Upper lobe of right lung (tissue), 1 donor: ENCODE data around the gene CMTM7. TPM values are rescaled to one million over a fixed set of nuclear protein-coding genes. Genes with fewer than 3 reads are reported as not detected.
A peak's percentile ranks its signal among the peaks of the same experiment; 100 is the strongest.

Experiments used
- ATAC-seq: fragments of 200-7000 bp; cut with Tn5 transposase; one replicate; pipeline ENCODE4 v1.9.1; 2020; ENCODE audit warnings: mild to moderate bottlenecking, moderate library complexity
- DNase-seq: peaks from one replicate; pipeline ENCODE4 v3.0.0-alpha.2; 2020
- H3K27ac ChIP-seq: fragments of 200-600 bp; one replicate; pipeline ENCODE4 v1.8.0; 2022
- H3K27me3 ChIP-seq: fragments of 200-600 bp; one replicate; pipeline ENCODE4 v1.8.0; 2022; ENCODE audit warnings: mild to moderate bottlenecking
- H3K36me3 ChIP-seq: fragments of 200-600 bp; one replicate; pipeline ENCODE4 v1.8.0; 2022
- H3K4me1 ChIP-seq: fragments of 200-600 bp; one replicate; pipeline ENCODE4 v1.8.0; 2022
- H3K4me3 ChIP-seq: fragments of 200-600 bp; one replicate; pipeline ENCODE4 v1.8.0; 2022; ENCODE audit warnings: mild to moderate bottlenecking
- H3K9me3 ChIP-seq: fragments of 200-600 bp; one replicate; pipeline ENCODE4 v1.8.0; 2022
- intact Hi-C: fragments of 100-400 bp; cut with DNase I; formaldehyde crosslinking; loops from one replicate; pipeline ENCODE4 v1.11.0; 2022
- total RNA-seq: library from RNA; stranded (reverse); fragmentation: NEBNext Ultra II Directional; extraction: Animal tissue kit (Norgen Biotek cat#: 25700); gene quantifications from one replicate; pipeline ENCODE4 v1.2.1, GENCODE V29; 2021
- TF ChIP-seq, protein P1 (sequence below): fragments of 200-600 bp; IDR thresholded peaks from one replicate; pipeline ENCODE4 v1.8.0; 2022; ENCODE audit warnings: antibody characterized with exemption
- donor health status: DM: no; HTN: yes; CAD: no; lungs with severe emphysema.

The CMTM7 gene
- total RNA-seq, 1 donor from 2014 or later = 53.2 TPM

DNA sequence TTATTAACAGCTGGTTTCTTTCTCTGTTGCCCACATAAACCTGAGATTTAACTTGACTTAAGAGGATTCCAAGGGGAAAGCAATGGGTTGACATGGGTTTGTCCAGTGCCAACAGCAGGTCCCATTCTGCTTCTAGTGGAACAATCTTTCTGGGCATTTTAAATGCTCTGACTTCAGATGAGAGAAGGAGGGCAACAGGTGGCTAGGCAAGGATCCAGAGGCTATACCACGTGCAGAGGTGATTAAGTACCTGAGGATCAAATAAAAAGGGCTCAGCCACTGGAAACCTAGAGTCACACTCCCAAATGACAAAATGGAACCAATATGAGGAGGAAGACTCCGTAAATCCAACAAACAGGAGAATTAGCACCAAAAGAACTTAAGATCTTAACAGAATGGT lies 82.5 kb downstream of the CMTM7 start:
- no peak overlapping the region for H3K27ac ChIP-seq
- intact Hi-C loops = no loop called here
- H3K4me1 ChIP-seq = peaks cover 14% of the 10 kb centered on the region
- peaks cover 16% of the 10 kb centered on the region for H3K36me3 ChIP-seq
- ATAC-seq (no peak), DNase-seq (no peak)
- no peaks in the 10 kb centered on the region for H3K9me3 ChIP-seq
- H3K27me3 ChIP-seq = no peaks in the 10 kb centered on the region
- TF ChIP-seq, protein P1, sequence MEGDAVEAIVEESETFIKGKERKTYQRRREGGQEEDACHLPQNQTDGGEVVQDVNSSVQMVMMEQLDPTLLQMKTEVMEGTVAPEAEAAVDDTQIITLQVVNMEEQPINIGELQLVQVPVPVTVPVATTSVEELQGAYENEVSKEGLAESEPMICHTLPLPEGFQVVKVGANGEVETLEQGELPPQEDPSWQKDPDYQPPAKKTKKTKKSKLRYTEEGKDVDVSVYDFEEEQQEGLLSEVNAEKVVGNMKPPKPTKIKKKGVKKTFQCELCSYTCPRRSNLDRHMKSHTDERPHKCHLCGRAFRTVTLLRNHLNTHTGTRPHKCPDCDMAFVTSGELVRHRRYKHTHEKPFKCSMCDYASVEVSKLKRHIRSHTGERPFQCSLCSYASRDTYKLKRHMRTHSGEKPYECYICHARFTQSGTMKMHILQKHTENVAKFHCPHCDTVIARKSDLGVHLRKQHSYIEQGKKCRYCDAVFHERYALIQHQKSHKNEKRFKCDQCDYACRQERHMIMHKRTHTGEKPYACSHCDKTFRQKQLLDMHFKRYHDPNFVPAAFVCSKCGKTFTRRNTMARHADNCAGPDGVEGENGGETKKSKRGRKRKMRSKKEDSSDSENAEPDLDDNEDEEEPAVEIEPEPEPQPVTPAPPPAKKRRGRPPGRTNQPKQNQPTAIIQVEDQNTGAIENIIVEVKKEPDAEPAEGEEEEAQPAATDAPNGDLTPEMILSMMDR = no peak
- no peak overlapping the region for H3K4me3 ChIP-seq

DNA sequence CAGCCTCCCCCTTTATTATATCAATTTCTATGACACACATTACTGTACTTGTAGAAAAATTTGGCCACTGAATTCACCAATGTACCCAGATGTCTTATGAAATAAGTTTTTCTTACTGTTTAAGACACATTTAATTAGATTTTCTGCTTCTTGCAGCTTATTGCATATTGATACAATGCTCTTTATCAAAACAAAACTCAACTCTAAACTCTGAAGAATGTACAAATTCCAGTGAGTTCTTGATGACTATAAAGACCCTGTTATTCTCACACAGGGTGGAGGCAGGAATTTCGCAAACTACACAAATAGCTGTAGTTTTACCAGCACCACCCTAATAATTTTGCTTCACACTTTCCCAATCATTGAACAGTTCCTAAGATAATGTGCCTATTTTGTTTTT lies 89.0 kb downstream of the CMTM7 start:
- ATAC-seq (no peak), DNase-seq (no peak)
- no peaks in the 10 kb centered on the region for H3K4me1 ChIP-seq
- intact Hi-C loops = no loop called here
- no peaks in the 10 kb centered on the region for H3K9me3 ChIP-seq
- no peak overlapping the region for H3K4me3 ChIP-seq
- TF ChIP-seq, protein P1 = no peak
- H3K27me3 ChIP-seq = no peaks in the 10 kb centered on the region
- H3K27ac ChIP-seq = no peak overlapping the region
- H3K36me3 ChIP-seq = peaks cover 30% of the 10 kb centered on the region

DNA sequence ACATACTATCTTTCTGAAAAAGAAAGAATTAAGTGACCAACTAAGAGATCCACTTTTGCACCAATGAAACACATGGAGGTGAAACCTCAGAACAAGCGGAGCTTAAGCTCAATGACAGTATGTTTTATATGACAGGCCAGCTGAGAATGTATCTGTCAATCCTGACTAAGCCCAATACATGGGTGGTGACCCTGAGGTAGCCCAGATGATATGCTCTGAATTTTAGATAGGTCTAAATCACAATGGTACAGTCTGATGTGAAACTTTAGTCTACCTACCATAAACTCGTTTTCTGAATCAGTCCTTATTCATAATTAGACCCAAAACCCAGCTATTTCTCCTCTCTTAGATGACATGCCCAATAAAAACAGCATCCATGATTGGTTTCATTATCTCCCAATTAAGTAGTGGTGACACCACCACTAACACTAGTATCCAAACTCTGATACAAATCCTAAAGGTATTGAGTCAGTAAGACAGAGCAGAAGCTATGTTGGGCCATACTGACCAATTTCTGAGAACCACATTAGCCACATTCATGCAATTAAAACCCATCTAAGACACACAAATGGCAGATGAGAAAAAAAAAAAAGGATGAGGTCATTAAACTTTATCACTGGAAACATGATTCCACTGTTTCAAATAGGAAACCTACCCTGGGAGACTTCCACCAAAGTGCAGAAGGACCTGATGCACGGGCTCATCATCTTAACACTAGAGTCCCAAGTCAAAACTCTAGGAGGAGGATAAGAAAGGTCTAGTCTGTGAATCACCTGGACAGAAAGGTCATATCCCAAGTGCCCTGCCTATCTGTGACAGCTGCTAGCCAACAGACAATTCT lies 90.4 kb downstream of the CMTM7 start:
- intact Hi-C loops = no loop called here
- H3K27ac ChIP-seq = no peak overlapping the region
- no peaks in the 10 kb centered on the region for H3K9me3 ChIP-seq
- H3K36me3 ChIP-seq = peaks cover 33% of the 10 kb centered on the region
- no peaks in the 10 kb centered on the region for H3K4me1 ChIP-seq
- no peaks in the 10 kb centered on the region for H3K27me3 ChIP-seq
- TF ChIP-seq, protein P1 = no peak
- DNase-seq = no peak
- H3K4me3 ChIP-seq = no peak overlapping the region
- ATAC-seq = no peak

DNA sequence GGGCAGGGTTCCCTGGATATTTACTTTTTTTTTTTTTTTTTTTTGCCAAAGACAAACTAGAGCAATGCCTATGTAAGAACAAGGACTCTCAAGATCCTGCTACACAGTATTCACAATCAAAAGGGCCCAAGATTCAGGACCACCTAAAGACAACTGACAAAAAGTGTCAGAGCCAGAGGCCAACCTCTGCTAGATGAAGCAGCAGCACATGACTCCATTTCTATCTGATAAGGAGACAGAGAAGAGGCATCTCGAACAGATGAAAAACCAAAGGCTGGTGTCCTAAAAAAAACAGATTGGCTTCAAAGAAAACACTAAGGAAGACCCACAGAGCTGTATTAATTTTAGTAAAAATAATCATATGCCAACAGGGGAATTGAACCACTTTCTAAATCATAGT lies 91.0 kb downstream of the CMTM7 start:
- DNase-seq (no peak), ATAC-seq (no peak)
- intact Hi-C loops = no loop called here
- no peak overlapping the region for H3K4me3 ChIP-seq
- peaks cover 40% of the 10 kb centered on the region for H3K36me3 ChIP-seq
- no peak overlapping the region for H3K27ac ChIP-seq
- TF ChIP-seq, protein P1 = no peak
- no peaks in the 10 kb centered on the region for H3K9me3 ChIP-seq
- no peaks in the 10 kb centered on the region for H3K4me1 ChIP-seq
- no peaks in the 10 kb centered on the region for H3K27me3 ChIP-seq

DNA sequence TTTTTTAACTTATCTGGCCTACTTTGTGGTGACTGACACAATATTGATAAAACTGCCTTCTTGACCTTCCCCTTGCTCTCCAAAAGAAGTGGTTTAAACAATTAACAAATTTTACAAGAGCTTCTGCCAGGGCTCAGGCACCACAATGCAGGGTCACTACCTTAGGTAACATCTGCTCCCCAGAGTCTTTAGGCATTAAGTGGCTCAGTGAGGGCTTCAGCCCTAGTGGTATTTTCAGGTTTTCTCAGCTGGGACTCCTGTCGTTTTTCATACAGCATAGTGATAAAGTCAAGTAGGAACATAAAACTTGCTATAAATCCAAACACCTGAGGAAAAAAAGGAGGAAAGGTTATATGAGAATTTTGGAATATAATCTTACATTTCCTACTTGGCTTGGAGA lies 92.1 kb downstream of the CMTM7 start:
- Histone ChIP-seq H3K4me1 (no peaks in the 10 kb centered on the region), H3K27ac (peak overlapping the region; percentile 30), H3K9me3 (no peaks in the 10 kb centered on the region), H3K36me3 (peaks cover 45% of the 10 kb centered on the region), H3K4me3 (no peak overlapping the region), H3K27me3 (no peaks in the 10 kb centered on the region)
- TF ChIP-seq, protein P1 = no peak
- intact Hi-C loops = no loop called here
- ATAC-seq (no peak), DNase-seq (no peak)
